HL-60 (cell line): ENCODE measurements around the gene LGALS12.

ENCODE experiments used
- DNase-seq, 2 experiments: peaks; one replicate each; pipeline ENCODE4 v3.0.0-alpha.2; 2010 to 2020; ENCODE audit warnings: low read depth in 1 of 2, low spot score in 1 of 2
- H3K27ac ChIP-seq: fragments of 250-450 bp; sonication (Bioruptor Pico); replicated peaks from 2 replicates; pipeline ENCODE4 v1.5.1; 2020; ENCODE audit warnings: mild to moderate bottlenecking, moderate library complexity
- H3K27me3 ChIP-seq: fragments of 250-450 bp; sonication (Bioruptor Pico); 2 replicates; pipeline ENCODE4 v1.5.1; 2021; ENCODE audit warnings: mild to moderate bottlenecking, moderate library complexity; ENCODE audit not compliant: insufficient read depth, poor library complexity, severe bottlenecking
- H3K4me3 ChIP-seq: replicated peaks from 2 replicates; pipeline ENCODE4 v1.5.1; 2011; ENCODE audit warnings: mild to moderate bottlenecking, control low read depth, low read length; ENCODE audit not compliant: insufficient read depth
- GABPA ChIP-seq: IDR thresholded peaks from 2 replicates; pipeline ENCODE4 v1.6.1; 2012; ENCODE audit warnings: low read depth
- POLR2AphosphoS5 ChIP-seq: IDR thresholded peaks from 2 replicates; pipeline ENCODE4 v1.6.1; 2012; ENCODE audit warnings: low read depth
- SPI1 ChIP-seq: IDR thresholded peaks from 2 replicates; pipeline ENCODE4 v1.6.1; 2012; ENCODE audit warnings: low read depth, mild to moderate bottlenecking, borderline replicate concordance
- TF ChIP-seq, protein P1 (sequence below): IDR thresholded peaks from one replicate; pipeline ENCODE4 v1.5.1; 2011; ENCODE audit warnings: low read length, control low read depth, inconsistent platforms; ENCODE audit not compliant: insufficient read depth
- TF ChIP-seq, protein P2 (sequence below): IDR thresholded peaks from 2 replicates; pipeline ENCODE4 v1.6.1; 2012; ENCODE audit warnings: low read depth; ENCODE audit not compliant: insufficient replicate concordance

Gene LGALS12

DNA sequence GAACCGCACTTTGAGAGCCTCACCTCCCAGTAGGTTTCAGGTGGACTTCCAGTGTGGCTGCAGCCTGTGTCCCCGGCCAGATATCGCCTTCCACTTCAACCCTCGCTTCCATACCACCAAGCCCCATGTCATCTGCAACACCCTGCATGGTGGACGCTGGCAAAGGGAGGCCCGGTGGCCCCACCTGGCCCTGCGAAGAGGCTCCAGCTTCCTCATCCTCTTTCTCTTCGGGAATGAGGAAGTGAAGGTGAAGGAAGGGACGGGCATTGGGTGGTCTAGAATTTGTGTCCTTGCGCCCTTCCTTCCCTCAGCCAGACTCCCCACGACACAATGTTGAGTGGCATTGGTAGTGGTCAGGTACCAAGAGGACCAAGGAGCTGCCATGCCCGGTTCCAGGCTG is 2.9 kb downstream of the LGALS12 start:
- DNase-seq: no peak
- no peaks in the 10 kb centered on the region for H3K27me3 ChIP-seq
- peak; percentile 71 for TF ChIP-seq SPI1
- TF ChIP-seq, protein P1, sequence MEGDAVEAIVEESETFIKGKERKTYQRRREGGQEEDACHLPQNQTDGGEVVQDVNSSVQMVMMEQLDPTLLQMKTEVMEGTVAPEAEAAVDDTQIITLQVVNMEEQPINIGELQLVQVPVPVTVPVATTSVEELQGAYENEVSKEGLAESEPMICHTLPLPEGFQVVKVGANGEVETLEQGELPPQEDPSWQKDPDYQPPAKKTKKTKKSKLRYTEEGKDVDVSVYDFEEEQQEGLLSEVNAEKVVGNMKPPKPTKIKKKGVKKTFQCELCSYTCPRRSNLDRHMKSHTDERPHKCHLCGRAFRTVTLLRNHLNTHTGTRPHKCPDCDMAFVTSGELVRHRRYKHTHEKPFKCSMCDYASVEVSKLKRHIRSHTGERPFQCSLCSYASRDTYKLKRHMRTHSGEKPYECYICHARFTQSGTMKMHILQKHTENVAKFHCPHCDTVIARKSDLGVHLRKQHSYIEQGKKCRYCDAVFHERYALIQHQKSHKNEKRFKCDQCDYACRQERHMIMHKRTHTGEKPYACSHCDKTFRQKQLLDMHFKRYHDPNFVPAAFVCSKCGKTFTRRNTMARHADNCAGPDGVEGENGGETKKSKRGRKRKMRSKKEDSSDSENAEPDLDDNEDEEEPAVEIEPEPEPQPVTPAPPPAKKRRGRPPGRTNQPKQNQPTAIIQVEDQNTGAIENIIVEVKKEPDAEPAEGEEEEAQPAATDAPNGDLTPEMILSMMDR: no peak
- no peak overlapping the region for H3K4me3 ChIP-seq
- H3K27ac ChIP-seq: no peak overlapping the region

DNA sequence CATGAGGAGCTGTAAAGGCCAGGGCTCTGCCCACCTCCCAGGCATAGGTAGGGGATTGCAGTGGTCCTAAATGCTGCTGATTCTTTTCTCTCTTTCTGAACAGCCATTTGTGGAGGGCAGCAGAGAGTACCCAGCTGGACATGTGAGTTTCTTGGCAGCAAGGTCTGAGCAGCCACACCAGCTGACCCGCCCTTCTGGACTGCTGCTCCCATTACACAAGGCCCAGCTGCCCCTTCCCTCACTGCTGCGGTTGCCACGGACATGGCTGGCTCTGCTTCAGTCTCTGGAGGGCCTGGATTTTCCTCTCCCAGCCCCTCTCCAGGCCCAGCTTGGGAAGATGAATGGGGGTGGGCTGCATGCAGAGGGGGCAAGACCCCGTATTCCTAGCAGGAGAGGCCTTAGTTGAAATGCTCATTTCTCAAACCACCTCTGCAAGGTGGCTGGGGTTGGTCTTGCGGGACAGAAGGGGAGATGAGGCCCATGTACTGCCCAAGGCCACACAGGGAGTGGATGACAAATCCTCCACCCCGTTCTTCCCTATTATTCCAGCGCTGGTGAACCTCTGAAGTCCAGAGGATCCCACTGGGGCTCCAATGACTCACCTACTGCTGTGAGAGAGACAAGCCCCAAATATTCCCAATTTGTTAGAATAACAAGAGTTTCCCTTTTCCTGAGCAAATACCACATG is 4.6 kb downstream of the LGALS12 start:
- DNase-seq: no peak
- Histone ChIP-seq H3K4me3 (no peak overlapping the region), H3K27me3 (no peaks in the 10 kb centered on the region), H3K27ac (no peak overlapping the region)
- TF ChIP-seq SPI1 (no peak), POLR2AphosphoS5 (no peak), GABPA (no peak)
- TF ChIP-seq, protein P1: no peak
- TF ChIP-seq, protein P2, sequence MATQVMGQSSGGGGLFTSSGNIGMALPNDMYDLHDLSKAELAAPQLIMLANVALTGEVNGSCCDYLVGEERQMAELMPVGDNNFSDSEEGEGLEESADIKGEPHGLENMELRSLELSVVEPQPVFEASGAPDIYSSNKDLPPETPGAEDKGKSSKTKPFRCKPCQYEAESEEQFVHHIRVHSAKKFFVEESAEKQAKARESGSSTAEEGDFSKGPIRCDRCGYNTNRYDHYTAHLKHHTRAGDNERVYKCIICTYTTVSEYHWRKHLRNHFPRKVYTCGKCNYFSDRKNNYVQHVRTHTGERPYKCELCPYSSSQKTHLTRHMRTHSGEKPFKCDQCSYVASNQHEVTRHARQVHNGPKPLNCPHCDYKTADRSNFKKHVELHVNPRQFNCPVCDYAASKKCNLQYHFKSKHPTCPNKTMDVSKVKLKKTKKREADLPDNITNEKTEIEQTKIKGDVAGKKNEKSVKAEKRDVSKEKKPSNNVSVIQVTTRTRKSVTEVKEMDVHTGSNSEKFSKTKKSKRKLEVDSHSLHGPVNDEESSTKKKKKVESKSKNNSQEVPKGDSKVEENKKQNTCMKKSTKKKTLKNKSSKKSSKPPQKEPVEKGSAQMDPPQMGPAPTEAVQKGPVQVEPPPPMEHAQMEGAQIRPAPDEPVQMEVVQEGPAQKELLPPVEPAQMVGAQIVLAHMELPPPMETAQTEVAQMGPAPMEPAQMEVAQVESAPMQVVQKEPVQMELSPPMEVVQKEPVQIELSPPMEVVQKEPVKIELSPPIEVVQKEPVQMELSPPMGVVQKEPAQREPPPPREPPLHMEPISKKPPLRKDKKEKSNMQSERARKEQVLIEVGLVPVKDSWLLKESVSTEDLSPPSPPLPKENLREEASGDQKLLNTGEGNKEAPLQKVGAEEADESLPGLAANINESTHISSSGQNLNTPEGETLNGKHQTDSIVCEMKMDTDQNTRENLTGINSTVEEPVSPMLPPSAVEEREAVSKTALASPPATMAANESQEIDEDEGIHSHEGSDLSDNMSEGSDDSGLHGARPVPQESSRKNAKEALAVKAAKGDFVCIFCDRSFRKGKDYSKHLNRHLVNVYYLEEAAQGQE: no peak

DNA sequence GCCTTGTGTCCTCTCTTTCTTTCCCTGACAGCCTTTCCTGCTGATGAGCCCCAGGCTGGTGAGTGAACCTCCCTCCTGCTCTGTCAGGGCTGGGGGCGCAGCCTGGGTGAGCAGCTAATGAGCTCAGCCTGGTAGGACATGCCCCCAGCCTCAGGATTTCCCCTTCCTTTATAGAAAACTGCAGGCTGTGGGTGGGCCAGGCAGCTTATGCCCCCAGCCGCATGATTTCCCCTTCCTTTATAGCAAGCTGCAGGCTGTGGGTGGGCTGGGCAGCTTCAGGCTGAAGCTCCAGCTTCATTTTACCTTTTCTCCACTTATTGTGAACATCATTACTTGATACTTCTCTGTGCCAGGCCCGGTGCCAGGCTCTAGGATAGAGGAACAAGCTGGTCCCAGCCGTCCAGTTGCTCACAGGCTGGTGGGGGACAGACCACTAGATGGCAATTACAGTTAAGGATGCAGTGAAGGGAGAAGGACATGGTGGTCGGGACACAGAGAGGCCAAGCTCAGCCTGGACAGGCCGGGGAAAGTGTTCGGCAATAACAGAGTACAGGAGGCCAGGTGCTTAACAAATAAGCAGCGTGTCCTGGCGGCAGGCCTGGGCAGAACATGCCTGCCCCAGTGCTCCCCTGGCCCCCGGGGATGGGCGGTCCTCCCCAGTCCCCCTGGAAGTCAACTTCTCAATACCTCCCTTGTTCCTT is 5.3 kb downstream of the LGALS12 start:
- TF ChIP-seq, protein P2: no peak
- TF ChIP-seq, protein P1: no peak
- no peak for TF ChIP-seq SPI1
- no peak for TF ChIP-seq POLR2AphosphoS5
- Histone ChIP-seq H3K27ac (no peak overlapping the region), H3K4me3 (no peak overlapping the region), H3K27me3 (no peaks in the 10 kb centered on the region)
- no peak for DNase-seq

DNA sequence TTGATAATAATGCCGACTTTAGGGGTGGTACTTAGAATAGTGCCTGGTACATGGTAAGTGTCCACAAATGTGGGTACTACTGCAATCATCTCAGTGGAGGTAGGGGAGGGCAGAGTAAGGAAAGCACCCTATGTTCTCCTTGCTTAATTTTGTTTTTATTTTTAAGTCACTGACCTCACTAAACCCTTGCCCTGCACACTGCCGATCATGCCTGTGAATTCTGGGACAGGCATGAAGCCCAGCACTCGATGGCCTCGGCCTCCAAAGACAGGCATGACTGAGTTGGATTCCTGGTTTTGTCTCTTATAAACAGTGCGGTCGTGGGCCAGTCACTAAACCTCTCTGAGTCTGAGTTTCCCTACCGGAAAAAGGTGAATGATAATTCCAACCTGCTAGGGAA is 6.9 kb downstream of the LGALS12 start:
- DNase-seq: no peak
- Histone ChIP-seq H3K27ac (no peak overlapping the region), H3K4me3 (no peak overlapping the region), H3K27me3 (no peaks in the 10 kb centered on the region)
- TF ChIP-seq, protein P2: no peak
- TF ChIP-seq SPI1 (no peak), GABPA (no peak), POLR2AphosphoS5 (no peak)
- TF ChIP-seq, protein P1: no peak
